Astrocyte of the cerebellum (primary cell): ENCODE measurements around the gene MROH2A.
"Not testable (repeated sequence)": the region's sequence is repeated elsewhere in the genome, so short reads cannot be mapped to it uniquely, and the experiment has no call there.

Experiments
- DNase-seq: peaks from one replicate; pipeline ENCODE4 v3.0.0-alpha.2; 2011; ENCODE audit warnings: low read depth
- H3K4me3 ChIP-seq: 2 replicates; pipeline ENCODE4 v1.5.1; 2011; ENCODE audit warnings: mild to moderate bottlenecking, low read depth, low read length, moderate library complexity
- CTCF ChIP-seq: IDR thresholded peaks from 2 replicates; pipeline ENCODE4 v1.5.1; 2012; ENCODE audit warnings: low read length, low read depth, moderate library complexity, mild to moderate bottlenecking; ENCODE audit errors: missing control alignments
- in situ Hi-C: cut with HindIII; loops from 2 replicates; pipeline ENCODE4 v1.10.0; 2017; ENCODE audit warnings: low sequenced_read_pairs

The MROH2A gene

GRCh38 chr2:233745073-233745755, 32.9 kb upstream of the MROH2A start:
- H3K4me3 ChIP-seq: no peak overlapping the region
- DNase-seq: no peak
- in situ Hi-C loops: no loop called here
- no peak for TF ChIP-seq CTCF

DNA sequence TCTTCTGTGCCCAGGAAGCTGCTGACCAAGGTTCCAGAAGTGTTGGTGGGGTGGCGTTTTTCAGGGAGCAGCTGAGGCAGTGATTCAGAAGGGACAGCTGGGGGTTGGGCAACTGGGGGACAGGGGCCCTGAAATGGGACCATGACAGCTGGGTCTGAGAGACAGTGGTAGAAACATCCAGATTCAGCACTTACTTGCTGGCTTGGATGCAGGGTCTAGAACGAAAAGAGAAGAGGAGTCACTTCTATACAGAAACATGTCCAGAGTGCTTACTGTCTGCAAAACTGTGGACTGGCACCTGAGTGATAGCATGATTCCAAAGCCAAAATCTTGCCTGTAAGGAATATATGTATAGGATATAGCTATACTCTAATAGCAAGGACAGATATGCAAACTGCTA, 32.3 kb upstream of the MROH2A start:
- in situ Hi-C loops, H3K4me3 ChIP-seq, DNase-seq: not testable (repeated sequence)

DNA sequence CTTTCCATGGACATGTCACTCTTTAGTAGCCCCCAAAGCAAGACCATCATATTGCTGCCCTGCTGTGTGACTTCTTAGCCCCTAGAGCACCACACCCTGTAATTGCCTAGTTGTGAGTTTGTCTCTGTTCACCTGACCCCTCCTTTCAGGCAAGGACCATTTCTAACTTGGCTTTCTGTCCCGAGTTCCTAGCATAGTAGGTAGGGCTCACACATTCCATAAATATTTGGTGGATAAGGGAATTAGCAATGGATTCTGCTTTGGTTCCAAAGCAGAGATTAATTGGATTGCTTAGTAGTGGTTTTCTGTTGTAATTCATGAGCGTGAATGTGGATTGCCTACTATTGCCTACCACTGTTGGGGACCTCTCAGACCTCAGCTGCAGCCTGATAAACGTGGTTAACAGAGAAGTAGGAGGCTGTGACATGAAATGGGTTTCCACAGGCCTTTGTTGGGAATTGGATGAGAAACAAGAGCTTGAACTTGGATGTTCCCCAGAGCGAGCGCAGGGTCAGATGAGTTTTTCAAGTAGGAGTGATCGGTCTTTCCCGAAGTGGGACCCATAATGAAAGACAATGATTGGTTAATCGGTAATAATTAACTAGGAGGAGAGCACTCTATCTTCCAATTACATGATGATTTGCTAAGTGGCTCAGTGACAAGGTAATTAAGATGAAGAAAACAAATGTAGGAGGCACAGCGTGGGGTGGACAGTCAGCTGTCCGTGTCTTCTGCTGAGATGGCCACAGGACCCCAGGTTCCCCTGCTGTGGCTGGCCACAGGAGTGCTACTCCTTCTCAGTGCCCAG, 31.5 kb upstream of the MROH2A start:
- no peak for DNase-seq
- in situ Hi-C loops: no loop called here
- H3K4me3 ChIP-seq: no peak overlapping the region
- TF ChIP-seq CTCF: no peak

GRCh38 chr2:233747283-233747544, 30.9 kb upstream of the MROH2A start:
- no peak for TF ChIP-seq CTCF
- DNase-seq: no peak
- no peak overlapping the region for H3K4me3 ChIP-seq
- in situ Hi-C loops: no loop called here

GRCh38 chr2:233750689-233751088, 27.4 kb upstream of the MROH2A start:
- in situ Hi-C loops: not testable (repeated sequence)

DNA sequence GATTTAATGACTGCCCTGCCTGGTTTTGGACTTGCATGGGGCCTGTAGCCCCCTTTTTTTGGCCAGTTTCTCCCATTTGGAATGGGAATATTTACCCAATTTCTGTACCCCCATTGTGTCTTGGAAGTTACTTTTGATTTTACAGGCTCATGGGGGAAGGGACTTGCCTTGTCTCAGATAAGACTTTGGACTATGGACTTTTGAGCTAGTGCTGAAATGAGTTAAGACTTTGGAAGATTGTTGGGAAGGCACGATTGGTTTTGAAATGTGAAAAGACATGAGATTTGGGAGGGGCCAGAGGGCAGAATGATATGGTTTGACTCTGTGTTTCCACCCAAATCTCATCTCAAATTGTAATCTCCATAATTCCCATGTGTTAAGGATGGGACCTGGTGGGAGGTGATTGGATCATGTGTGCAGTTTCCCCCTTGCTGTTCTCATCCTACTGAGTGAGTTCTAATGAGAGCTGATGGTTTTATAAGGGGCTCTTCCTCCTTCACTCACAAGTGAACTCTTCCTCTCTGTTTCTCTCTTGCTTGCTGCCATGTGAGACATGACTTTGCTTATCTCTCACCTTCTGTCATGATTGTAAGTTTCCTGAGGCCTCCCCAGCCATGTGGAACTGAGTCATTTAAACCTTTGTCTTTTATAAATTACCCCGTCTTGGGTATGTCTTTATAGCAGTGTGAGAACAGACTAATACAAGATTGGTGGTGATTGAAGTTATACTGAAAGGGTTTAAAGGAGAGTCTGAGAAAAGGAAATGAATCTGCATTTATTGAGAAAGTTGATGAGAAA, 26.7 kb upstream of the MROH2A start:
- H3K4me3 ChIP-seq, in situ Hi-C loops, DNase-seq: not testable (repeated sequence)

More at GRCh38 chr2:233750689-233751088, 27.4 kb upstream of the MROH2A start:
- not testable (repeated sequence) for DNase-seq, H3K4me3 ChIP-seq

DNA sequence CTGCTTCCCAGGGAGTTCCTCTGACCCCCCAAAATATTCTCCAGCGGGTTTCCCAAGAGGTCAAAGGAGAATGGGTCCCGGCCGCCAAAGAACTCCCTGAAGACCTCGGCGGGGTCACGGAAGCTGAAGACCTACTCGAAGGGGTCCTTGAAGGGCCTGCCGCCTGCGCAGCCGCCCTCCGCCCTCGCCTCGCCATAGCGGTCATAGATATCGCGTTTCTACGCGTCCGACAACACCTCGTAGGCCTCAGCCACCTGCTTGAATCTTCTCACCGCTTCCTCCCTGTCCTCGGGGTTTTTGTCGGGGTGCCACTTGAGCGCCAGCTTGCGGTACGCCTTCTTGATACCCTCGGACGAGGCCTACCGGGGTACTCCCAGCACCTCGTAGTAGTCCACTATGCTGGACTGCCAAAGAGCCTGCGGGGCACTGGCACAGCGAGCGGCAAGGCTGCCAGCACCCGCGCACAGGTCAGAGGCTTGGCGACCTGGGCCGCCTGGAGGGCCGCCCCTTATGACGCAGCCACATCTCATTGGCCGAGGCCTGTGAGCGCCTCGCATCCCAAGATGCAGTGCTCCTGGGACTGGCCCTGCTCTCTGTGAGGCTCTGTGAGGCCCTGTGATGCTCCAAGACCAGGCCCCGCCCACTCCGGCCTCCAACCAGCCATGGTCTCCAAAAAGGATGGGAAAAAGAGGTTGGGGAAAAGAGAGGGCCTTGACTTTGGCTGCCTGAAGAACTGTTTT, 23.1 kb upstream of the MROH2A start:
- TF ChIP-seq CTCF: no peak
- H3K4me3 ChIP-seq: no peak overlapping the region
- no peak for DNase-seq
- in situ Hi-C loops: no loop called here
